Thoracic aorta (tissue), 2 donors: ENCODE data around the gene KCNIP1. TPM values are rescaled to one million over a fixed set of nuclear protein-coding genes. Genes with fewer than 3 reads are reported as not detected.

ENCODE experiments used
- ATAC-seq: fragments of 150-250 bp; one replicate; pipeline ENCODE4 v1.8.0; 2017; ENCODE audit warnings: low read depth; ENCODE audit not compliant: insufficient number of reproducible peaks, low FRiP score
- DNase-seq: peaks from one replicate; pipeline ENCODE4 v3.0.0-alpha.2; 2020; ENCODE audit warnings: low spot score
- H3K27ac ChIP-seq, 2 donors: fragments of 200-600 bp; sonication (generic); 1 replicate in 1 of 2; 2 replicates in 1 of 2; pipeline ENCODE4 v1.5.1; 2016; ENCODE audit warnings: mild to moderate bottlenecking in 2 of 2, moderate library complexity in 2 of 2
- H3K27me3 ChIP-seq: fragments of 200-600 bp; sonication (generic); replicated peaks from 2 replicates; pipeline ENCODE4 v1.6.0; 2016; ENCODE audit warnings: mild to moderate bottlenecking; ENCODE audit not compliant: insufficient read depth
- H3K36me3 ChIP-seq: fragments of 200-600 bp; sonication (generic); one replicate; pipeline ENCODE4 v1.5.1; 2016
- H3K4me1 ChIP-seq, 2 donors: fragments of 200-600 bp; sonication (generic); 1 replicate in 1 of 2; 2 replicates in 1 of 2; pipeline versions ENCODE4 v1.5.1 to v1.6.0; 2016; ENCODE audit warnings: low read depth in 2 of 2, mild to moderate bottlenecking in 1 of 2; ENCODE audit not compliant: control insufficient read depth in 1 of 2
- H3K4me3 ChIP-seq: fragments of 200-600 bp; sonication (generic); 2 replicates; pipeline ENCODE4 v1.5.1; 2016; ENCODE audit warnings: mild to moderate bottlenecking
- H3K9me3 ChIP-seq: fragments of 200-600 bp; sonication (generic); 2 replicates; pipeline ENCODE4 v1.5.1; 2016
- CTCF ChIP-seq: fragments of 200-600 bp; sonication (generic); IDR thresholded peaks from one replicate; pipeline ENCODE4 v1.5.1; 2019; ENCODE audit warnings: antibody characterized with exemption
- total RNA-seq, 2 donors: library from RNA; depleted of rRNA; stranded (reverse); fragments of >200 nt; gene quantifications; one replicate each; pipeline versions ENCODE4 v1.1.0 to v1.2.3, GENCODE V29; 2016

KCNIP1 gene
- total RNA-seq, 2 donors from 2014 or later = not detected

DNA sequence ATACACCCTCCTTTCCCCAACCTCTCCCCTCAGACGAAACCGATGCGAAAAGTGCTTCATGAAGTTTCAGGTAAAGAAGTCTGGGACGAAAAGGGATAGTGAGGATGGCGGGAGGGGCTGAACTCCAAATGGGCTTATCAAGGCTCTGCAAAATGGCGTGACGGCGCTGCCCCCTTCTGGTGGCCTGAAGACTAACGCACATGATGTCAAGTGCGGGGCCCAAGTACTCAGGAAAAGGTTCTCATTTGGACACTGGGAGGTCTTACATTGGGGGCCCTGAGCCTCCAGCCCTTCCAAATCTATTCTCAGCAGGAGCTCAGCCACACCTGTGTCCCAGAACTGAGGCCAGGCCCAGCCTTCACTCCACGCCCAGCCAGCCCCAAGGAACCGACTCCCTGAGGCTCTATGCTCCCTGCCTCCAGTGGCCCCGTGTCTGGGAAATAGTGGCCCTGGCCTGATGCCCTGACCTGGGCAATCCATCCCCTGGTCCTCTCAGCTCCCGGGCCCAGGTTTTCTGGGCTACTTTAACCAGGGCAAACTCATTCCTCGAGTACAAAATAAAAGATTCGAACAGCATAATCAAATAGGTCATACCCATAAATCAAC, 119.9 kb downstream of the KCNIP1 start:
- TF ChIP-seq CTCF = no peak
- Histone ChIP-seq H3K9me3 (no peaks in the 10 kb centered on the region), H3K4me3 (no peak overlapping the region), H3K27ac (no peak overlapping the region), H3K27me3 (no peaks in the 10 kb centered on the region), H3K4me1 (no peaks in the 10 kb centered on the region), H3K36me3 (no peaks in the 10 kb centered on the region)
- no peak for ATAC-seq
- no peak for DNase-seq

- no peak for DNase-seq
Measured at GRCh38 chr5:170625221-170626165, 121.7 kb downstream of the KCNIP1 start.

DNA sequence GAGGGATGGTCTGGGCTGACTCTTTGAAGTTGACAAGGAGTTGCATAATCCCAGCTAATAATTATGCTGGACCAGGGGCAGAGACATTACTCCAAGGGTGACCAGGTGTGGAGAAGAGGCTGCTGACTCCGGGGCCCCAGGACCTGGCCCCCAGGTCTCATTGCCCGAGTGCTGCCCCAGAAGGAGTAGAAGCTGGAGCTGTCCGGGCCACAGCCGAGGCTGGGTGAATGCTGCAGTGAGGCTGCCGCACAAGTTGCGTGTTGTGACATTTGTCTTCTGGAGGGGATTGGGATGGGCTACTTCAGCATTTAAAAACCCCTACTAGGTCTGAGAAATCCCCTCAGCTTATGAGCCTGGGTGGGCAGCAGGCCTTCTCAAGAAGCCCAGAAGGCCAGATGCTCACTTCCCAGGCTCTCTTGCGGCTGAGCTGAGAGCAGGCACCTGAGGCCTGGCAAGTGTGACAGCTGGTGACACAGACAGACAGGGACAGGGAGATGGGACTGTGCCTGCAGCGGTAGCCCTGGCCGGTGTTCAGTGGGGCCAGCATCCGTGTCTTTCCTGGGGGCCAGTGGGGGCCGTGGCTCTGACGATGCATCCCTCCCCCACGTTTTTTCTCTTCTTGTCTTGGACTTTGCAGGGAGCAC, 122.8 kb downstream of the KCNIP1 start:
- DNase-seq (no peak), ATAC-seq (no peak)
- no peak for TF ChIP-seq CTCF

More at GRCh38 chr5:170625221-170626165, 121.7 kb downstream of the KCNIP1 start:
- Histone ChIP-seq H3K27me3 (no peaks in the 10 kb centered on the region), H3K4me1 (no peaks in the 10 kb centered on the region), H3K9me3 (no peaks in the 10 kb centered on the region), H3K36me3 (no peaks in the 10 kb centered on the region), H3K4me3 (no peak overlapping the region), H3K27ac (no peak overlapping the region)
- ATAC-seq = no peak
- no peak for TF ChIP-seq CTCF

DNA sequence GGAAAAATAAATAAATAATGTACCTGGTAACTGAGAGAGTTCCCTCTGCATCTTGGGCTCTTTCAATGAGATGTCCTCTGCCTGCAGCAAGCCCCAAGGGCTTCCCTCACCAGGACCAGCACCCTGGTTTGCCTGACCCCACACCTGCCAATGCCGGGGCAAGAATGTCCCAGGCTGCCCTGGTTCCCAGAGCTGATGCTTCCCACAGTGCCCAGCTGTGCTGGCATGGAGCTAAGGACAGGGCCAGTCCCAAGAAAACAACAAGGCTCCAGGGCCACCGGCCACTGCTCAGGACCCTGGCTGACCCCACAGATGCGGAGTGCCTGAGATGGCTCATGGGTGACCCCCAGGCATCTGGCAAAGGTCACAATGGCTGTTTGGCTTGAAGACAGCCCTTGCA, 123.5 kb downstream of the KCNIP1 start:
- Histone ChIP-seq H3K27me3 (no peaks in the 10 kb centered on the region), H3K36me3 (no peaks in the 10 kb centered on the region), H3K9me3 (no peaks in the 10 kb centered on the region), H3K27ac (no peak overlapping the region), H3K4me3 (no peak overlapping the region), H3K4me1 (peaks cover 13% of the 10 kb centered on the region in 2 donors)
- no peak for TF ChIP-seq CTCF
- DNase-seq = no peak
- no peak for ATAC-seq

More for the DNA sequence above, 122.8 kb downstream of the KCNIP1 start:
- no peaks in the 10 kb centered on the region for H3K9me3 ChIP-seq
- peaks cover 6% of the 10 kb centered on the region in 2 donors for H3K4me1 ChIP-seq
- no peaks in the 10 kb centered on the region for H3K36me3 ChIP-seq
- no peak overlapping the region for H3K4me3 ChIP-seq
- no peak overlapping the region for H3K27ac ChIP-seq
- H3K27me3 ChIP-seq = no peaks in the 10 kb centered on the region

- no peak for DNase-seq
- TF ChIP-seq CTCF = no peak
Measured at GRCh38 chr5:170628028-170628427, 124.2 kb downstream of the KCNIP1 start.

More at GRCh38 chr5:170628028-170628427, 124.2 kb downstream of the KCNIP1 start:
- no peak for ATAC-seq
- peaks cover 18 to 20% of the 10 kb centered on the region in 2 donors for H3K4me1 ChIP-seq
- no peaks in the 10 kb centered on the region for H3K27me3 ChIP-seq
- no peak overlapping the region for H3K4me3 ChIP-seq
- H3K9me3 ChIP-seq = no peaks in the 10 kb centered on the region
- no peaks in the 10 kb centered on the region for H3K36me3 ChIP-seq
- H3K27ac ChIP-seq = no peak overlapping the region
